CD8-positive, alpha-beta memory T cell (primary cell): Measurements from ENCODE around the gene HLX. TPM values are rescaled to one million over a fixed set of nuclear protein-coding genes. Genes with fewer than 3 reads are reported as not detected.

Experiments
- CTCF ChIA-PET: fragments of 350-600 bp; sonication (Branson Sonifier 250); formaldehyde crosslinking; loops from one replicate; lab custom pipeline; 2021; ENCODE audit warnings: antibody characterized with exemption; lab: Charles Lee
- POLR2A ChIA-PET: fragments of 350-600 bp; sonication (Branson Sonifier 250); formaldehyde crosslinking; loops from one replicate; lab custom pipeline; 2021; ENCODE audit warnings: antibody characterized with exemption; lab: Charles Lee
- DNase-seq, 5 donors: peaks; one replicate each; pipeline versions ENCODE4 v3.0.0 to v3.0.0-alpha.2; 2020 to 2022; ENCODE audit warnings: mixed read lengths in 1 of 5
- H3K27ac ChIP-seq: one replicate; pipeline ENCODE4 v1.7.0; 2013; ENCODE audit warnings: low read depth, mild to moderate bottlenecking, low read length, moderate library complexity
- H3K27me3 ChIP-seq: 2 replicates; pipeline ENCODE4 v1.7.0; 2013; ENCODE audit warnings: low read length, mild to moderate bottlenecking; ENCODE audit not compliant: insufficient read depth, poor library complexity, severe bottlenecking
- H3K36me3 ChIP-seq: 2 replicates; pipeline ENCODE4 v1.7.0; 2013; ENCODE audit warnings: mild to moderate bottlenecking, low read length, moderate library complexity; ENCODE audit not compliant: insufficient read depth
- H3K4me1 ChIP-seq: 2 replicates; pipeline ENCODE4 v1.7.0; 2013; ENCODE audit warnings: mild to moderate bottlenecking, low read length, moderate library complexity; ENCODE audit not compliant: insufficient read depth
- H3K4me3 ChIP-seq: 2 replicates; pipeline ENCODE4 v1.7.0; 2013; ENCODE audit warnings: mild to moderate bottlenecking, low read length
- H3K9me3 ChIP-seq: 2 replicates; pipeline ENCODE4 v1.7.0; 2013; ENCODE audit warnings: mild to moderate bottlenecking, low read length
- H3K27ac Mint-ChIP-seq, 8 donors: one replicate each; pipeline ENCODE4 v1.8.0; 2020 to 2021; ENCODE audit warnings: mixed read lengths in 8 of 8, mild to moderate bottlenecking in 6 of 8, inconsistent platforms in 3 of 8, moderate library complexity in 3 of 8
- H3K27me3 Mint-ChIP-seq, 2 donors: one replicate each; pipeline ENCODE4 v1.8.0; 2020 to 2021; ENCODE audit warnings: mixed read lengths in 2 of 2, mild to moderate bottlenecking in 1 of 2, moderate library complexity in 1 of 2
- H3K36me3 Mint-ChIP-seq, 3 donors: one replicate each; pipeline ENCODE4 v1.8.0; 2020 to 2021; ENCODE audit warnings: mixed read lengths in 3 of 3, inconsistent platforms in 1 of 3, mild to moderate bottlenecking in 1 of 3
- H3K4me1 Mint-ChIP-seq, 3 donors: one replicate each; pipeline ENCODE4 v1.8.0; 2020 to 2021; ENCODE audit warnings: mixed read lengths in 3 of 3, inconsistent platforms in 1 of 3, mild to moderate bottlenecking in 1 of 3
- H3K4me3 Mint-ChIP-seq, 7 donors: one replicate each; pipeline ENCODE4 v1.8.0; 2020 to 2021; ENCODE audit warnings: mixed read lengths in 7 of 7, mild to moderate bottlenecking in 6 of 7, moderate library complexity in 4 of 7, inconsistent platforms in 2 of 7
- H3K9me3 Mint-ChIP-seq, 5 donors: one replicate each; pipeline ENCODE4 v1.8.0; 2020 to 2022; ENCODE audit warnings: mixed read lengths in 5 of 5, mild to moderate bottlenecking in 3 of 5, moderate library complexity in 2 of 5, inconsistent platforms in 1 of 5
- polyA plus RNA-seq: library from polyadenylated mRNA; unstranded; fragments of 300-500 nt; fragmentation: Illumina TruSeq; gene quantifications from one replicate; pipeline ENCODE4 v1.2.3, GENCODE V29; 2021
- total RNA-seq, 2 experiments: library from RNA; stranded (reverse); gene quantifications; one replicate each; pipeline ENCODE4 v1.2.3, GENCODE V29; 2021

The HLX gene
- total and polyA plus RNA-seq, 3 experiments from 2014 or later: not detected

DNA sequence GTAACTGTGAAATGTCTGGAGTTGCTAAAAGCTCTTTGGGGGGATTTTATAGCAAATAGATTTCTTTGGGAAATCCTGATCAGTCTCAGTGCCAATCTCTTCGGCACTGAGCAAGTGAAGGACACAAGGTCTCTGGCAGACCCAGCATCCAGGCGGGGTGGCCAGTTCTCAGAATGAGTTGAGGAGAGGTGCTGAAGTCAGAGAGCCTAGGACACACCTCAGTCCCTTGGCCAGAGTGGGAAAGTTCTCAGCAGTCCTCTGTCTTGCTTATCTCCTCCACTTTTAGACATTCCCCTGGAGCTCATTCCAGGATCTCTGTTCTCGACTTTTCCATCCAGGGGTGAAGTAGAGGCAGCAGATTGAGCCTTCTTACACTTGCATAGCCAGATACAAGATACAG, 6.7 kb downstream of the HLX start:
- Mint-ChIP-seq H3K36me3 (peaks cover 0 to under 1% (median 0%) of the 10 kb centered on the region in 3 donors), H3K4me1 (peaks cover 3 to 6% (median 5%) of the 10 kb centered on the region in 3 donors), H3K4me3 (no peak overlapping the region), H3K27me3 (peaks cover 41 to 83% of the 10 kb centered on the region in 2 donors), H3K27ac (no peak overlapping the region), H3K9me3 (peaks cover 0 to 11% (median 5%) of the 10 kb centered on the region in 5 donors)
- Histone ChIP-seq H3K9me3 (no peaks in the 10 kb centered on the region), H3K27me3 (peaks cover 16% of the 10 kb centered on the region), H3K27ac (no peak overlapping the region), H3K36me3 (no peaks in the 10 kb centered on the region), H3K4me3 (no peak overlapping the region), H3K4me1 (peaks cover 4% of the 10 kb centered on the region)
- ChIA-PET POLR2A (no interaction called here), CTCF (no interaction called here)
- DNase-seq: no peak

- no peaks in the 10 kb centered on the region for H3K36me3 Mint-ChIP-seq
- no peak overlapping the region for H3K27ac Mint-ChIP-seq
- Histone ChIP-seq H3K27me3 (peaks cover 16% of the 10 kb centered on the region), H3K4me3 (no peak overlapping the region), H3K36me3 (no peaks in the 10 kb centered on the region), H3K9me3 (no peaks in the 10 kb centered on the region), H3K4me1 (no peaks in the 10 kb centered on the region), H3K27ac (no peak overlapping the region)
- H3K27me3 Mint-ChIP-seq: peaks cover 45 to 83% of the 10 kb centered on the region in 2 donors
- POLR2A ChIA-PET: no interaction called here
- CTCF ChIA-PET: no interaction called here
- H3K4me3 Mint-ChIP-seq: no peak overlapping the region
- H3K4me1 Mint-ChIP-seq: peaks cover 0 to 3% (median 0%) of the 10 kb centered on the region in 3 donors
- DNase-seq: no peak
- H3K9me3 Mint-ChIP-seq: peaks cover 0 to 9% (median 4%) of the 10 kb centered on the region in 5 donors
Measured at GRCh38 chr1:220886470-220887201, 7.4 kb downstream of the HLX start.

GRCh38 chr1:220887202-220887519, 7.9 kb downstream of the HLX start:
- Histone ChIP-seq H3K9me3 (no peaks in the 10 kb centered on the region), H3K4me3 (no peak overlapping the region), H3K4me1 (no peaks in the 10 kb centered on the region), H3K36me3 (no peaks in the 10 kb centered on the region), H3K27ac (no peak overlapping the region), H3K27me3 (peaks cover 14% of the 10 kb centered on the region)
- no peak overlapping the region for H3K4me3 Mint-ChIP-seq
- peaks cover 0 to 10% (median 5%) of the 10 kb centered on the region in 5 donors for H3K9me3 Mint-ChIP-seq
- peaks cover 46 to 83% of the 10 kb centered on the region in 2 donors for H3K27me3 Mint-ChIP-seq
- ChIA-PET POLR2A (no interaction called here), CTCF (no interaction called here)
- no peaks in the 10 kb centered on the region for H3K36me3 Mint-ChIP-seq
- no peaks in the 10 kb centered on the region for H3K4me1 Mint-ChIP-seq
- H3K27ac Mint-ChIP-seq: no peak overlapping the region
- DNase-seq: no peak

DNA sequence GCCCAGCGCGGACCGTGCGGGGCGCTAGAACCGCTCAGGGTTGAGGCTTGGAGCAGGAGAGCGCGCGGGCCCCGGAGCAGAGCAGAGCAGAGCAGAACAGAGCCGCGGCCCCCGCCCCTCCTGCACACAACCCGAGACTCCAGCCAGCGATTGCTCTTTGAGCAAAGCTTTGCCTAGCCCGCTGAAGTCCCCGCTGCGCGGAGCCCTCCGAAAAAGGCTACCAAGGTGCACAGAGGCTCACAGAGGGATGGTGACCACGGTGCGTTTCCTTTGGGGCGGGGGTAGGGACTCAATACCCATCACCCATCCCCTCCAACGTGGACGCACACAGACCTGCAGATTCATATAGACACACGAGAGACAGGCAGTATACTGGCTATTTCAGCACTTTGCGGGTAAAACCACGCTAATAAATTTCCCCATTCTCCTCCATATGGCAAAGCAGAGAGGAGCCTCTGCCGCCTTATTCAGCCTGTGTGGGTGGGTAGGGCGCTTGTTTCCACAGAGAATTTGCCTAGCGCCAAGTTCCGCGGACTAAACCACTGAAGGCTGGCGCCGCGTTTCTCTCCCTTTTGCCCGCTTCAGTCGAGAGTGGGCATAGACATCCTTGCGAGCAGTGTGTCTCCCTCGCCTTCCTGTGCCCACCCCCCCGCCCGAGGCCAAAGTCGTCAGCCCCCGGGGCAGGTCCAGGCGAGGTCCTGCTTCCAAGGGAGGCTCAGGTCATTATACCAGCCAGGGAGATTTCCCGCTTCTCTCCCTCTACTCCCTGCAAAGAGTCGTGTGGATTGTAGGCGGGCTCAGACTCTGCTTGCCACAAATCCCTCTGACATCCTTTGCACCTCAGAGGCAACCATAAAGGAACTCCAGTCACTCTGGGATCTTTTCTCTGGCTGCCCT, 8.5 kb downstream of the HLX start:
- H3K36me3 ChIP-seq: no peaks in the 10 kb centered on the region
- no peaks in the 10 kb centered on the region for H3K9me3 ChIP-seq
- Mint-ChIP-seq H3K27ac (peak overlapping the region in 1 of 8 donors; percentile 3), H3K9me3 (peaks cover 0 to 11% (median 7%) of the 10 kb centered on the region in 5 donors), H3K36me3 (no peaks in the 10 kb centered on the region), H3K4me1 (no peaks in the 10 kb centered on the region), H3K27me3 (peaks cover 44 to 84% of the 10 kb centered on the region in 2 donors), H3K4me3 (no peak overlapping the region)
- no peak overlapping the region for H3K4me3 ChIP-seq
- peaks cover 11% of the 10 kb centered on the region for H3K27me3 ChIP-seq
- DNase-seq: no peak
- POLR2A ChIA-PET: no interaction called here
- CTCF ChIA-PET: no interaction called here
- H3K4me1 ChIP-seq: no peaks in the 10 kb centered on the region
- no peak overlapping the region for H3K27ac ChIP-seq

GRCh38 chr1:220888417-220888986, 9.3 kb downstream of the HLX start:
- Histone ChIP-seq H3K27me3 (peaks cover 18% of the 10 kb centered on the region), H3K4me3 (no peak overlapping the region), H3K4me1 (no peaks in the 10 kb centered on the region), H3K27ac (no peak overlapping the region), H3K36me3 (no peaks in the 10 kb centered on the region), H3K9me3 (no peaks in the 10 kb centered on the region)
- Mint-ChIP-seq H3K4me1 (peaks cover 0 to 2% (median 0%) of the 10 kb centered on the region in 3 donors), H3K36me3 (no peaks in the 10 kb centered on the region), H3K27ac (peak overlapping the region in 1 of 8 donors; percentile 3), H3K9me3 (peaks cover 0 to 13% (median 11%) of the 10 kb centered on the region in 5 donors), H3K27me3 (peaks cover 46 to 87% of the 10 kb centered on the region in 2 donors), H3K4me3 (no peak overlapping the region)
- ChIA-PET POLR2A (no interaction called here), CTCF (no interaction called here)
- no peak for DNase-seq

DNA sequence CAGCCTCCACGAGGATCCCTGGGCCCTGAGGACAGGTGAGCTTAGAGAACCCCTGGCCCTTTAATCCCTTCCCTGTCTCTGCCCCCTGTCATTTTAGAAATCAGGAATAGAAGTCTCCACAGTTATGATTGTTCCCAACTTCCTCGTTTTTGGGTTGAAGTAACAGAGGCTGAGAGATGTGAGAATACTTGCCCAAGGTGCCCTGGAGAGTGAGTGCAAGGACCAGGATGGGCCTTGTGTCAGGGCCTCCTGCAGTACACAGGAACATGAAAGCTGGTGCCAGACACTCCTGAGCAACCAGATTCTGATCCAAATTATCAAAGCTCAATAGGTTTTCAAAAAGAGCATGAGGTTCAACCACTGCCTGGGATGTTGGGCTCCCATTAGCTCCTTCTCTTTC, 10.1 kb downstream of the HLX start:
- H3K4me3 ChIP-seq: no peak overlapping the region
- no peak overlapping the region for H3K27ac ChIP-seq
- peaks cover 22% of the 10 kb centered on the region for H3K27me3 ChIP-seq
- Mint-ChIP-seq H3K27me3 (peaks cover 52 to 87% of the 10 kb centered on the region in 2 donors), H3K9me3 (peaks cover 0 to 16% (median 11%) of the 10 kb centered on the region in 5 donors), H3K4me3 (no peak overlapping the region), H3K27ac (no peak overlapping the region), H3K36me3 (no peaks in the 10 kb centered on the region), H3K4me1 (peaks cover 0 to 5% (median 4%) of the 10 kb centered on the region in 3 donors)
- no peaks in the 10 kb centered on the region for H3K36me3 ChIP-seq
- no peak for DNase-seq
- no peaks in the 10 kb centered on the region for H3K4me1 ChIP-seq
- no peaks in the 10 kb centered on the region for H3K9me3 ChIP-seq
- ChIA-PET POLR2A (no interaction called here), CTCF (no interaction called here)

GRCh38 chr1:220889848-220890287, 10.6 kb downstream of the HLX start:
- Histone ChIP-seq H3K9me3 (no peaks in the 10 kb centered on the region), H3K27me3 (peaks cover 22% of the 10 kb centered on the region), H3K4me3 (no peak overlapping the region), H3K4me1 (no peaks in the 10 kb centered on the region), H3K36me3 (no peaks in the 10 kb centered on the region), H3K27ac (no peak overlapping the region)
- Mint-ChIP-seq H3K36me3 (no peaks in the 10 kb centered on the region), H3K27me3 (peaks cover 53 to 89% of the 10 kb centered on the region in 2 donors), H3K27ac (no peak overlapping the region), H3K4me3 (no peak overlapping the region), H3K4me1 (peaks cover 0 to 5% (median 4%) of the 10 kb centered on the region in 3 donors), H3K9me3 (peaks cover 0 to 14% (median 12%) of the 10 kb centered on the region in 5 donors)
- CTCF ChIA-PET: no interaction called here
- POLR2A ChIA-PET: no interaction called here
- no peak for DNase-seq

GRCh38 chr1:220890602-220891001, 11.4 kb downstream of the HLX start:
- Mint-ChIP-seq H3K4me3 (no peak overlapping the region), H3K4me1 (peaks cover 0 to 5% (median 4%) of the 10 kb centered on the region in 3 donors), H3K27ac (no peak overlapping the region), H3K9me3 (peaks cover 3 to 18% (median 8%) of the 10 kb centered on the region in 5 donors), H3K36me3 (no peaks in the 10 kb centered on the region), H3K27me3 (peaks cover 53 to 87% of the 10 kb centered on the region in 2 donors)
- no peaks in the 10 kb centered on the region for H3K36me3 ChIP-seq
- H3K27ac ChIP-seq: no peak overlapping the region
- no peak for DNase-seq
- ChIA-PET CTCF (no interaction called here), POLR2A (no interaction called here)
- no peak overlapping the region for H3K4me3 ChIP-seq
- peaks cover 22% of the 10 kb centered on the region for H3K27me3 ChIP-seq
- H3K4me1 ChIP-seq: no peaks in the 10 kb centered on the region
- no peaks in the 10 kb centered on the region for H3K9me3 ChIP-seq
